Measurements from ENCODE around the gene WDR73. TPM values are rescaled to one million over a fixed set of nuclear protein-coding genes. Genes with fewer than 3 reads are reported as not detected.

The WDR73 gene
- total RNA-seq, 6 donors from 2014 or later: 21.5 to 138 (median 35.8) TPM

DNA sequence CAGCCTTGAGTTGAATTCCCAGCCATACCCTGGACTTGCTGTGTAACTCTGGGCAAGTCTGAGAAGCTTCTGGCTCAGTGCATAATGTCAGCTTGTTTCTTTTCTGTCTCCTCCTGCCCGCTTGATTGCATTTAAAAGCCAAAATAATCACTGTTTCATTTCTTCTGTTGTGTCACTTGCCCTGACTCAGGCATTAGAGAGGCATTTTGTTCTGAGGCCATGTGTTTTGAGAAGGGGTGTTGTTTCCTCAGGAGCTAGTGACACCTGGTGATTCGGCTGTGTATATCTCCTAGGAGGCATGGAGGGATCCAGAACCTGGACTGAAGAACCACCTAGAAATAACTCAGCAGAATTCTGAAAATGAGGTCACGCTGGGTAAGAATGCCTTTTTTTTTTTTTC, 16.0 kb downstream of the WDR73 start:
- ATAC-seq (ENCODE audit: low FRiP score in 2 of 2) (no peak), DNase-seq (no peak)
- no peak overlapping the region for H3K27ac ChIP-seq
- 81 to 82% methylated on average over 3 of the region's 3 CpGs for WGBS, 2 donors
- TF ChIP-seq EP300 (IDR thresholded peaks at IDR 0.05) (no peak), POLR2AphosphoS5 (IDR thresholded peaks at IDR 0.05) (no peak), POLR2A (IDR thresholded peaks at IDR 0.05) (no peak)
- TF ChIP-seq, protein P1, sequence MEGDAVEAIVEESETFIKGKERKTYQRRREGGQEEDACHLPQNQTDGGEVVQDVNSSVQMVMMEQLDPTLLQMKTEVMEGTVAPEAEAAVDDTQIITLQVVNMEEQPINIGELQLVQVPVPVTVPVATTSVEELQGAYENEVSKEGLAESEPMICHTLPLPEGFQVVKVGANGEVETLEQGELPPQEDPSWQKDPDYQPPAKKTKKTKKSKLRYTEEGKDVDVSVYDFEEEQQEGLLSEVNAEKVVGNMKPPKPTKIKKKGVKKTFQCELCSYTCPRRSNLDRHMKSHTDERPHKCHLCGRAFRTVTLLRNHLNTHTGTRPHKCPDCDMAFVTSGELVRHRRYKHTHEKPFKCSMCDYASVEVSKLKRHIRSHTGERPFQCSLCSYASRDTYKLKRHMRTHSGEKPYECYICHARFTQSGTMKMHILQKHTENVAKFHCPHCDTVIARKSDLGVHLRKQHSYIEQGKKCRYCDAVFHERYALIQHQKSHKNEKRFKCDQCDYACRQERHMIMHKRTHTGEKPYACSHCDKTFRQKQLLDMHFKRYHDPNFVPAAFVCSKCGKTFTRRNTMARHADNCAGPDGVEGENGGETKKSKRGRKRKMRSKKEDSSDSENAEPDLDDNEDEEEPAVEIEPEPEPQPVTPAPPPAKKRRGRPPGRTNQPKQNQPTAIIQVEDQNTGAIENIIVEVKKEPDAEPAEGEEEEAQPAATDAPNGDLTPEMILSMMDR (IDR thresholded peaks at IDR 0.05): no peak
- H3K36me3 ChIP-seq: peaks cover 21 to 66% (median 57%) of the 10 kb centered on the region in 4 donors
- peaks cover 15 to 19% (median 18%) of the 10 kb centered on the region in 4 donors for H3K4me1 ChIP-seq
- no peaks in the 10 kb centered on the region for H3K9me3 ChIP-seq
- no peaks in the 10 kb centered on the region for H3K27me3 ChIP-seq
- H3K4me3 ChIP-seq: no peak overlapping the region

DNA sequence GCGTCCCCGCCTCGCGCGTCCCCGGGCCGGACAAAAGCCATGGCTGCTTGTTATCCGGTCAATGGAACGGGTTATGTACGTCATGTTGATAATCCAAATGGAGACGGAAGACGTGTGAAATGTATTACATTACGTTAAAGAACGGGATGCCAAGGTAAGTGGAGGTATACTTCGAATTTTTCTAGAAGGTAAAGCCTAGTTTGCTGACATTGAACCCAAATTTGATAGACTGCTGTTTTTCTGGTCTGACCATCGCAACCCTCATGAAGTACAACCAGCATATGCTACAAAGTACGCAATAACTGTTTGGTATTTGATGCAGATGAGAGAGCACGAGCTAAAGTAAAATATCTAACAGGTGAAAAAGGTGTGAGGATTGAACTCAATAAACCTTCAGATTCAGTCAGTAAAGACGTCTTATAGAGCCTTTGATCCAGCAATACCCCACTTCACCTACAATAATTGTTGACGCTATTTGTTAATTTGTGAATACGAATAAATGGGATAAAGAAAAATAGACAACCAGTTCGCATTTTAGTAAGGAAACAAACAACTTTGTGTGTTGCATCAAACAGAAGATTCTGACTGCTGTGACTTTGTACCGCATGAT, 19.8 kb downstream of the WDR73 start:
- 29 to 34% methylated on average over 23 of the region's 23 CpGs for WGBS, 2 donors
- no peak for DNase-seq

DNA sequence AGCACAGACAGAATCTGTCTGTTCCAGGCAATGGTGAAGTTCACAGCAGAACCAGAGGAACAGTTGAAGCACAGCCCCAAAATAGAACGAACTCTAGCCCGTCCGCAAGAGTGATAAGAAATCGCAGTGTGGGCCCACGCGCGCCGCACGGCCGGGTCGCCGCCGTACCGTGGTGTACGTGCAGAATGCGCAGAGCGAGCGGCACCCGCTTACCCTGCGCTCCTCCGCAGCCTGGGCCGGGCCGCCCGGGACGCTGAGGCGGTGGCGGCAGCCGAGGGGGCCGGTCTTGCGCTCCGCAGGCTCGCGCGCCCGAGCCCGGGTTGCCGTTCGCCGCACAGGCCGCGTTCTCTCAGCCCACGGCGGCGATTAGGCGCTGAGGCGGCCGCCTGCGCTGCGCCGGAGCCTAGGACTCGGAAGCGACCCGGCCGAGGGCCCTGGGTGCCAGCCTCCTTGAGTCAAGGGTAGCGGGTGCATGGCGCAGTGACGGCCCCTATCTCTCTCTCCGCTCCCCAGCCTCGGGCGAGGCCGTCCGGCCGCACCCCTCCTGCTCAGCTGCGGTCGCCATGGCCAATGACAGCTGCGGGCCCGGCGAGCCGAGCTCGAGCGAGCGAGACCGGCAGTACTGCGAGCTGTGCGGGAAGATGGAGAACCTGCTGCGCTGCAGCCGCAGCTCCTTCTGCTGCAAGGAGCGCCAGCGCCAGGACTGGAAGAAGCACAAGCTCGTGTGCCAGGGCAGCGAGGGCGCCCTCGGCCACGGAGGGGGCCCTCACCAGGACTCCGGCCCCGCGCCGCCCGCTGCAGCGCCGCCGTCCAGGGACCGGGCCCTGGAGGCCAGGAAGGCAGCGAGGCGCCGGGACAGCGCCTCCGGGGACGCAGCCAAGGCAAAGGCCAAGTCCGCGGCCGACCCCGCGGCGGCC, 20.5 kb downstream of the WDR73 start:
- ATAC-seq (ENCODE audit: low FRiP score in 2 of 2): peak; percentile 81 to 90
- no peaks in the 10 kb centered on the region for H3K9me3 ChIP-seq
- H3K27ac ChIP-seq: peak overlapping the region; percentile 89 to 94 (median 93)
- no peaks in the 10 kb centered on the region for H3K27me3 ChIP-seq
- WGBS, 2 donors: 1% methylated on average over 20 to 68 of the region's 105 CpGs
- H3K36me3 ChIP-seq: peaks cover 0 to 21% (median 16%) of the 10 kb centered on the region in 4 donors
- peaks cover 33 to 42% (median 39%) of the 10 kb centered on the region in 4 donors for H3K4me1 ChIP-seq
- H3K4me3 ChIP-seq: peak overlapping the region; percentile 55 to 73 (median 66)
- DNase-seq: peak; percentile 83 to 95
- TF ChIP-seq EP300 (IDR thresholded peaks at IDR 0.05) (no peak), POLR2AphosphoS5 (IDR thresholded peaks at IDR 0.05) (peak in 1 of 2 donors; percentile 12), POLR2A (IDR thresholded peaks at IDR 0.05) (peak in 2 of 4 donors; percentile 42 to 68)
- TF ChIP-seq, protein P1 (IDR thresholded peaks at IDR 0.05): no peak

More for the DNA sequence above, 19.8 kb downstream of the WDR73 start:
- H3K36me3 ChIP-seq: peaks cover 5 to 29% (median 21%) of the 10 kb centered on the region in 4 donors
- peak overlapping the region; percentile 55 to 73 (median 66) for H3K4me3 ChIP-seq
- no peak for ATAC-seq (ENCODE audit: low FRiP score in 2 of 2)
- H3K27ac ChIP-seq: peak overlapping the region; percentile 89 to 94 (median 93)
- H3K9me3 ChIP-seq: no peaks in the 10 kb centered on the region
- H3K4me1 ChIP-seq: peaks cover 33 to 42% (median 39%) of the 10 kb centered on the region in 4 donors
- H3K27me3 ChIP-seq: no peaks in the 10 kb centered on the region
- TF ChIP-seq, protein P1 (IDR thresholded peaks at IDR 0.05): no peak
- TF ChIP-seq POLR2AphosphoS5 (IDR thresholded peaks at IDR 0.05) (no peak), POLR2A (IDR thresholded peaks at IDR 0.05) (no peak), EP300 (IDR thresholded peaks at IDR 0.05) (no peak)

DNA sequence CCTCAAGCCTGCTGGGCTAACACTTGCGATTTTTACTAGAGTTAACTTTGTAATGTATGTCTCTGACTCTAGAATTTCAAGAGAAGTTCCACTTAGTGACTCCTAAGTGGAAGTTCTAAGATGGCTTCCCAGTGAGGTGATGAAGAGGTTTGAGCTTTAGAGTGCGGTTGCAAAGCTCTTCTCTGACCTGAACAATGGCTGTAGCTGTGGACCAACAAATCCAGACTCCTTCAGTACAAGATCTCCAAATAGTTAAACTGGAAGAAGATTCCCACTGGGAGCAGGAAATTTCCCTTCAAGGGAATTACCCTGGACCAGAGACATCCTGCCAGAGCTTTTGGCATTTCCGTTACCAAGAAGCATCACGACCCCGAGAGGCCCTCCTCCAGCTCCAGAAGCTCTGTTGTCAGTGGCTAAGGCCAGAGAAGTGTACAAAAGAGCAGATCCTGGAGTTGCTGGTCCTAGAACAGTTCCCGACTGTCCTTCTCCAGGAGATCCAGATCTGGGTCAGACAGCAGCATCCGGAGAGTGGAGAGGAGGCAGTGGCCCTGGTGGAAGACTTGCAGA, 22.3 kb downstream of the WDR73 start:
- H3K27me3 ChIP-seq: no peaks in the 10 kb centered on the region
- peak overlapping the region; percentile 50 to 73 (median 64) for H3K4me3 ChIP-seq
- TF ChIP-seq POLR2A (IDR thresholded peaks at IDR 0.05) (no peak), EP300 (IDR thresholded peaks at IDR 0.05) (no peak), POLR2AphosphoS5 (IDR thresholded peaks at IDR 0.05) (no peak)
- TF ChIP-seq, protein P1 (IDR thresholded peaks at IDR 0.05): no peak
- H3K36me3 ChIP-seq: peaks cover 0 to 6% (median 4%) of the 10 kb centered on the region in 4 donors
- no peak for DNase-seq
- ATAC-seq (ENCODE audit: low FRiP score in 2 of 2): no peak
- peak overlapping the region; percentile 83 to 92 (median 87) for H3K27ac ChIP-seq
- H3K4me1 ChIP-seq: peaks cover 33 to 42% (median 39%) of the 10 kb centered on the region in 4 donors
- WGBS, 2 donors: 37 to 42% methylated on average over 4 to 7 of the region's 7 CpGs
- H3K9me3 ChIP-seq: no peaks in the 10 kb centered on the region

Data from upper lobe of left lung (tissue), 6 donors.